ENCODE results near the gene DCHS1.

DCHS1 gene

DNA sequence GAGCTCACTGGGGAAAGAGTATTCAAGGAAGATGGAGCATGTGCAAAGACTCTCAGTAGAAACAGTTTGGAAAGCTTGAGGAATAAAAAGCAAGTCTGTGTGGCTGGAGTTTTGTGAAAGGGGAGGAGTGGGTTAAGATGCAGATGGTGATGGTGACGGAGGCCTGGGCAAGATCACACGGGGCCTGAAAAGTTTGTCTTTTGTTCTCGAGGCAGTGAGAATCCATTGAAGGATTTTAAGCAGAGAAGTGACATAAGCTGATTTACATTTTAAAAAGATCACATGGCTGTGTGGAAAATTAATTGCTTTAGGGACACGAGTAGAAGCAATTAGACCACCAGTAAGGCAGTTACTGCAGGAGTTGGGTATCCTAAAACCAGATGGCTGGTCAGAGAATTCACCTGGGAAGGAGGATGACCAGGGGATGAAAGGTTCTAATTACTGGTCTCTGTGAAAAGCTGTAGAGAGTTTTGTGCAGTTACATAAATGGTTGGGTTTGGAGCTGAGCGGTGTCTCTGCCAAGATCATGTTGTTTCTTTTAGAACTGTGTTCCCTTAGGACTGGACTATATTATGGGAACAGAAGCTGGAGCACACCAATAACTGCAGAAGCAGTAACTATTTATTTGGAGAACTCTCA, 59.3 kb downstream of the DCHS1 start:
- Histone ChIP-seq H3K9me2 (replicated peaks; ENCODE audit: low read depth, low read length) (no peaks in the 10 kb centered on the region), H3F3A (ENCODE audit: low read depth) (no peaks in the 10 kb centered on the region), H3K9me3 (ENCODE audit: insufficient read depth, low read depth, low read length) (no peaks in the 10 kb centered on the region), H3K4me3 (ENCODE audit: low read length, poor library complexity, severe bottlenecking) (no peak overlapping the region), H2AFZ (ENCODE audit: low read length) (no peak overlapping the region), H3K4me1 (ENCODE audit: insufficient read depth, low read length, poor library complexity, severe bottlenecking) (peaks cover 55% of the 10 kb centered on the region), H3K4me2 (ENCODE audit: low read depth, low read length, poor library complexity, severe bottlenecking) (peak overlapping the region; percentile 24), H3K36me3 (ENCODE audit: insufficient read depth, low read length) (peaks cover 32% of the 10 kb centered on the region), H3K27me3 (ENCODE audit: insufficient read depth, low read length, poor library complexity, severe bottlenecking) (no peaks in the 10 kb centered on the region), H3K79me2 (ENCODE audit: insufficient read depth, low read length) (peaks cover 48% of the 10 kb centered on the region), H4K20me1 (ENCODE audit: insufficient read depth, low read length, poor library complexity, severe bottlenecking) (peaks cover 14% of the 10 kb centered on the region), H3K9ac (ENCODE audit: low read depth, low read length, poor library complexity, severe bottlenecking) (no peak overlapping the region)
- no peak for TF ChIP-seq EZH2phosphoT487 (IDR thresholded peaks at IDR 0.05; ENCODE audit: borderline replicate concordance)
- TF ChIP-seq, protein P1, sequence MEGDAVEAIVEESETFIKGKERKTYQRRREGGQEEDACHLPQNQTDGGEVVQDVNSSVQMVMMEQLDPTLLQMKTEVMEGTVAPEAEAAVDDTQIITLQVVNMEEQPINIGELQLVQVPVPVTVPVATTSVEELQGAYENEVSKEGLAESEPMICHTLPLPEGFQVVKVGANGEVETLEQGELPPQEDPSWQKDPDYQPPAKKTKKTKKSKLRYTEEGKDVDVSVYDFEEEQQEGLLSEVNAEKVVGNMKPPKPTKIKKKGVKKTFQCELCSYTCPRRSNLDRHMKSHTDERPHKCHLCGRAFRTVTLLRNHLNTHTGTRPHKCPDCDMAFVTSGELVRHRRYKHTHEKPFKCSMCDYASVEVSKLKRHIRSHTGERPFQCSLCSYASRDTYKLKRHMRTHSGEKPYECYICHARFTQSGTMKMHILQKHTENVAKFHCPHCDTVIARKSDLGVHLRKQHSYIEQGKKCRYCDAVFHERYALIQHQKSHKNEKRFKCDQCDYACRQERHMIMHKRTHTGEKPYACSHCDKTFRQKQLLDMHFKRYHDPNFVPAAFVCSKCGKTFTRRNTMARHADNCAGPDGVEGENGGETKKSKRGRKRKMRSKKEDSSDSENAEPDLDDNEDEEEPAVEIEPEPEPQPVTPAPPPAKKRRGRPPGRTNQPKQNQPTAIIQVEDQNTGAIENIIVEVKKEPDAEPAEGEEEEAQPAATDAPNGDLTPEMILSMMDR (conservative IDR thresholded peaks at IDR 0.05; ENCODE audit: low read length): no peak

DNA sequence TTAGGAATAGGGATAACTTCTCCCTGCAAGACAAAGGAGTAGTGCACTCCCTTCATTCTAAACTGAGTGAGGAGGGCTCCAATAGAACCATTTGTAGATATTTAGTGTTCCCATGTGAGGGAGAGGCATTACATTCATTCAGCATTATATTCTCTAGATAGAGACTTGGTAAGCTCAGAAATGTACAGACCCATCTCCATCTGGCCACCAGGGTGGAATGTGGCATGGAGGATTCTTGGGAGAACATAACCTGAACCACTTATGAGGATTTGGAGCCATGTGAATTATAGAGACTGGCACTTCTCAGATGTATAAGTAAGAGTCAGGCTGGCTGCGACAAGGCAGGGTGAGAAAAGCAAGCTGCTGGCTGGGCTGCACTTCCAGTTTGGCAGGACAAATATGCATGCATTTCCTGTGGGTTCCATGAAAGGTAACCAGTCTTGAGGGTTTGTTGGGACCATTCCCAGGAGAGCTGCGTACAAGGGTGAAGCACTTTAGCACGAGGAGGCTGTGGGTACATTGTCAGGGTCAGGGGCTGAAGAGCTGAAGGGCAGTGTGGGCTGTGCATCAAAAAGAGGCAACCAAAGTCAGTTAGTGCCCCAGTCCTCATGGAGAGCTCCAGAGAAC, 61.4 kb downstream of the DCHS1 start:
- Histone ChIP-seq H3K9ac (ENCODE audit: low read depth, low read length, poor library complexity, severe bottlenecking) (no peak overlapping the region), H3K9me2 (replicated peaks; ENCODE audit: low read depth, low read length) (no peaks in the 10 kb centered on the region), H3K4me3 (ENCODE audit: low read length, poor library complexity, severe bottlenecking) (peak overlapping the region; percentile 7), H4K20me1 (ENCODE audit: insufficient read depth, low read length, poor library complexity, severe bottlenecking) (peaks cover 4% of the 10 kb centered on the region), H3K79me2 (ENCODE audit: insufficient read depth, low read length) (peaks cover 27% of the 10 kb centered on the region), H3K4me1 (ENCODE audit: insufficient read depth, low read length, poor library complexity, severe bottlenecking) (peaks cover 34% of the 10 kb centered on the region), H3K4me2 (ENCODE audit: low read depth, low read length, poor library complexity, severe bottlenecking) (peak overlapping the region; percentile 48), H3K36me3 (ENCODE audit: insufficient read depth, low read length) (peaks cover 17% of the 10 kb centered on the region), H2AFZ (ENCODE audit: low read length) (no peak overlapping the region), H3K27me3 (ENCODE audit: insufficient read depth, low read length, poor library complexity, severe bottlenecking) (no peaks in the 10 kb centered on the region), H3F3A (ENCODE audit: low read depth) (no peaks in the 10 kb centered on the region), H3K9me3 (ENCODE audit: insufficient read depth, low read depth, low read length) (no peaks in the 10 kb centered on the region)
- no peak for TF ChIP-seq EZH2phosphoT487 (IDR thresholded peaks at IDR 0.05; ENCODE audit: borderline replicate concordance)
- TF ChIP-seq, protein P1 (conservative IDR thresholded peaks at IDR 0.05; ENCODE audit: low read length): no peak

DNA sequence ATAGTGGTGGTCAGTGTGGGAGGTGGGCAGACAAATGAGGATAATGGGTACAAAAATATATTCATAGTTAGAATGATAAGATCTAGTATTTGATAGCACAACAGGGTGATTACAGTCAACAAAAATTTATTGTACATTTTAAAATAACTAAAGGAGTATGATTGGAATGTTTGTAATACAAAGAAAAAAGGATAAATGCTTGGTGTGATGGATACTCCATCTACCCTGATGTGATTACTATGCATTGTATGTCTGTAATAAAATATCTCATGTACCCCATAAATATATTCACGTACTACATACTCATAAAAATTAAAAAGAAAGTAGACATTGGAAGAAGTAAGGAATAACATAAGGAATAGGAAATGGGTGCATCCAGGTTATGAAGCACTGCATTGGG, 67.6 kb downstream of the DCHS1 start:
- H3K9me2 ChIP-seq (replicated peaks; ENCODE audit: low read depth, low read length): no peaks in the 10 kb centered on the region
- H4K20me1 ChIP-seq (ENCODE audit: insufficient read depth, low read length, poor library complexity, severe bottlenecking): no peaks in the 10 kb centered on the region
- H2AFZ ChIP-seq (ENCODE audit: low read length): no peak overlapping the region

More for the DNA sequence above, 67.6 kb downstream of the DCHS1 start:
- peaks cover 7% of the 10 kb centered on the region; the same call in 1 of the 2 replicates for H3K9me3 ChIP-seq (ENCODE audit: insufficient read depth, low read depth, low read length)
- H3K36me3 ChIP-seq (ENCODE audit: insufficient read depth, low read length): peaks cover 12% of the 10 kb centered on the region
- no peak overlapping the region for H3K4me2 ChIP-seq (ENCODE audit: low read depth, low read length, poor library complexity, severe bottlenecking)
- H3K79me2 ChIP-seq (ENCODE audit: insufficient read depth, low read length): peaks cover 2% of the 10 kb centered on the region; the same call in 1 of the 2 replicates
- TF ChIP-seq, protein P1 (conservative IDR thresholded peaks at IDR 0.05; ENCODE audit: low read length): no peak
- no peak for TF ChIP-seq EZH2phosphoT487 (IDR thresholded peaks at IDR 0.05; ENCODE audit: borderline replicate concordance)
- no peak overlapping the region for H3K4me3 ChIP-seq (ENCODE audit: low read length, poor library complexity, severe bottlenecking)
- H3K9ac ChIP-seq (ENCODE audit: low read depth, low read length, poor library complexity, severe bottlenecking): no peak overlapping the region
- no peaks in the 10 kb centered on the region for H3F3A ChIP-seq (ENCODE audit: low read depth)
- H3K27me3 ChIP-seq (ENCODE audit: insufficient read depth, low read length, poor library complexity, severe bottlenecking): no peaks in the 10 kb centered on the region
- peaks cover 2% of the 10 kb centered on the region for H3K4me1 ChIP-seq (ENCODE audit: insufficient read depth, low read length, poor library complexity, severe bottlenecking)
